Ramos (cell line): Measurements from ENCODE around the gene NR1I3.

Source experiments
- in situ Hi-C: fragments of 300-500 bp; cut with MboI; formaldehyde crosslinking; loops from one replicate; pipeline ENCODE4 v1.14.3; 2022; ENCODE audit warnings: low sequenced_read_pairs; ENCODE audit not compliant: unreplicated experiment

The NR1I3 gene

DNA sequence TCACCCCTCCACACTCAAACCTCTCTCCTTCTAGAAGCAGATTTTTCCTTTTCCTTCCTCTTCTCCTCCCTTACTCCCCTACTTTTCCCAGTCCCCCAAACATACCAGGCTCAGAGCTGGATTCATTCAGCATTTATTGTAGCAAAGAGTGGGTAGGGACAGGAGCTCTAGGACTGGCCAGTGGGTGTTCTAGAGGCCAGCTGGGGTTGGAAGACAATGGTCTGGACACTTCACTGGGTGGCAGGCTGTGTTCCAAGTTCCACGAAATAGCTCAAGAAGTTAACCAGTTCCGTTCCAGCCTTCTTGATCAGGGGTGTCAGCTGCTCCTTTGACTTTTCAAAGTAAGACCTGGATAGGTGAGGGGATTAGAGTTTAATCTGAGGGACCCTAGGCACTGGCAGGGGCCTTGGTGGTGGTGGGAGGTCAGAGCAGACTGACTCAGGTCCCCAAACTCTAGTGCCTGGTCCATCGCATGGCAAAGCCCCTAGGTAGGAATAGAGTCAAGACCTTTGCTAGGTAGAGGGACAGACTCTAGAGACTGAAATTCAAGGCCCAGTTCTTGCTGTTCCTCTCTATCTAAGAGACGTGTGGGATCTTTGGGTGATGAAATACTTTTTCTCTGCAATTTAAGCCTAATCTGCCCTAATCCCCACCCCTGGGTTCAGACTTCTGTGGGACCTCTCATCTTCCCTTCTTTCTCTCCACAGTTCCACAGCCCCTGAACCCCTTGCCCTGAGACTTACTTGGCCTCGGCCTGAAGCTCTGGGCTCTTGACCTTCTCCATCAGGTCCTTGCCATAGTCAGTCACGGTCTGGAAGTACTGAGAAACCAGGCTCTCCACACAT lies 15.6 kb downstream of the NR1I3 start:
- in situ Hi-C loops = loop anchor here (10.0 to 25.0 kb wide), 2 partner anchors 162 to 490 kb away; partner anchors contain the start of genes FCRLA and FCRLB

DNA sequence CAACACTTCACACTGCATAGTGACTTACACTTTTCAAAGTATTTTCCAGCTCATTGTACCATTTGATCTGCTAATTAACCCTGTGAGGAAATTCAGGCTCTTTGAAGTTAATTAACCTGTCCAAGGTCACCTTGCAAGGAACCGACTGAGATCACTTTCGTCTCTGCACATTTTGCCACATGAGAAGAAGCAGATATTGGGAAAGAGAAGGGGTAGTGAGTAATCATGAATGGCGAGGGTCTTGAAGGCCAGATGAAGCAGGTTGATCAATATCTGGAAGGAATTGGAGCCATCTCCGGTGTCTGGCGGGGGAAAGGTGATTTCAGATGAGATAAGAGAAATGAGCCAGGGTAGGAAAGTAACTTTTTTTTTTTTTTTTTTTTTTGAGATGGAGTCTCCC lies 18.0 kb downstream of the NR1I3 start:
- in situ Hi-C loops = loop anchor here (10.0 to 25.0 kb wide), 2 partner anchors 165 to 492 kb away; partner anchors contain the start of genes FCRLA and FCRLB

- in situ Hi-C loops = loop anchor here (25.0 kb wide), 1 partner anchor 493 kb away; the partner anchor contains the start of genes FCRLA and FCRLB
Measured at GRCh38 chr1:161219078-161219892, 18.7 kb downstream of the NR1I3 start.

GRCh38 chr1:161218301-161219077 lies 19.5 kb downstream of the NR1I3 start:
- in situ Hi-C loops = loop anchor here (25.0 kb wide), 1 partner anchor 494 kb away; the partner anchor contains the start of genes FCRLA and FCRLB

DNA sequence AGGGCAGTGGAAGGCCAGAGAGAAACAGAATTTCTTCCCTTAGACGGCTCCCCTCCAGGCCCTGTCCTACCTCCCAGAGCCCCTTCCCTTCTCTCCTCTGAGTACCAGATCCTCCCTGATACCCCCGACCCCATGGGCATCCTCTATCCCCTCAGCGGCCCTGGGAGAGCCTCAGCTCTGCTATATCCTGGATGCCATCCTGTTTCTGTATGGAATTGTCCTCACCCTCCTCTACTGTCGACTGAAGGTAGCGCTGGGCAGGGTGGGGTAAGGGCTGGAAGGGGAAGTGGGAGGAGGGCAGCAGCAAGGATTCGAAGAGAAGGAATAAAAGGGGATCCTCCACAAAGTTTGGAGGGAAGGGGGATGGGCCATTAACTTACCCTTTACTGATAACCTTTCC lies 20.2 kb downstream of the NR1I3 start:
- in situ Hi-C loops = loop anchor here (25.0 kb wide), 1 partner anchor 494 kb away; the partner anchor contains the start of genes FCRLA and FCRLB

- in situ Hi-C loops = loop anchor here (25.0 kb wide), 1 partner anchor 495 kb away; the partner anchor contains the start of genes FCRLA and FCRLB
Measured at GRCh38 chr1:161216945-161217712, 20.9 kb downstream of the NR1I3 start.

DNA sequence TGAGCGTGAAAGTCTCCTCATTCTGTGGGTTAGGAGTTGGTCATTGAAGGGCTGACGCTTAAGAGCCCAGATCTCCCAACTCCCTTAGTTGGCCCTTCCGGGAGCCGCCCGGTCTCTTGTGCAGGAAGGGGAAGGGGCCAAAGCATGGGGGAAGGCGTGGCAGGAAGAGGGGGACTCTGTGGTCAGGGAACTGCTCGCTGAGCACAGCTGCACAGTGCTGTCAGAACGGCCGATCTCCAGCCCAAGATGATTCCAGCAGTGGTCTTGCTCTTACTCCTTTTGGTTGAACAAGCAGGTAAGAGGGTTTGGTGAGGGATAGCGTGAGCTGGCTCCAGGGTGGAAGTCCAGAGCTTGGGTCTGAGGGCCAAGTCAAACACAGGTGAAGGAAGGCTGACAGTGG lies 22.9 kb downstream of the NR1I3 start, which contains the start of gene FCER1G:
TSS of gene FCER1G (plus strand) at position 220 of the 400 bp plus-strand sequence. CDS start at position 247, 27 bp downstream.
- in situ Hi-C loops = loop anchor here (25.0 kb wide), 1 partner anchor 497 kb away; the partner anchor contains the start of genes FCRLA and FCRLB

DNA sequence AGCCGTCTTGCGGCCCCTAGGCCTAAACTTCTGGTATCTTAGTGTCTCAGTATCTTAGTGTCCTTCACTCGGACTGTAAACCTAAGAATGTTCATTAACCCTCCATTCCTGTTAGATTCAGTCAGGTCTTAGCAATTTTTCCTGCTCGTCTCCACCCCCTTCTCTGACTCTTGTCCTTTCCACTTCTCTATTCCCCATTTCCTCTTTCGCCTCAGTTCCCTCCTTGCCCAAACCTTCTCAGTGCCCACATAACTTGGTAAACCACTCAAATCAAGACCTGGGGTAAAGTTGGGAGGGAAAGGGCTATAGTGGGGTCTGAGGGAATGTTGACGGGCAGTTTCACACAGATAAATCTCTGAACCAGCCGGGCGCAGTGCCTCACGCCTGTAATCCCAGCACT lies 23.6 kb downstream of the NR1I3 start:
- in situ Hi-C loops = loop anchor here (25.0 kb wide), 1 partner anchor 498 kb away; the partner anchor contains the start of genes FCRLA and FCRLB

- in situ Hi-C loops = loop anchor here (25.0 kb wide), 1 partner anchor 502 kb away; the partner anchor contains the start of genes FCRLA and FCRLB
Measured at GRCh38 chr1:161209790-161210409, 28.1 kb downstream of the NR1I3 start.

- in situ Hi-C loops = loop anchor here (25.0 kb wide), 1 partner anchor 505 kb away; the partner anchor contains the start of genes FCRLA and FCRLB
Measured at GRCh38 chr1:161207173-161207572, 30.8 kb downstream of the NR1I3 start.

DNA sequence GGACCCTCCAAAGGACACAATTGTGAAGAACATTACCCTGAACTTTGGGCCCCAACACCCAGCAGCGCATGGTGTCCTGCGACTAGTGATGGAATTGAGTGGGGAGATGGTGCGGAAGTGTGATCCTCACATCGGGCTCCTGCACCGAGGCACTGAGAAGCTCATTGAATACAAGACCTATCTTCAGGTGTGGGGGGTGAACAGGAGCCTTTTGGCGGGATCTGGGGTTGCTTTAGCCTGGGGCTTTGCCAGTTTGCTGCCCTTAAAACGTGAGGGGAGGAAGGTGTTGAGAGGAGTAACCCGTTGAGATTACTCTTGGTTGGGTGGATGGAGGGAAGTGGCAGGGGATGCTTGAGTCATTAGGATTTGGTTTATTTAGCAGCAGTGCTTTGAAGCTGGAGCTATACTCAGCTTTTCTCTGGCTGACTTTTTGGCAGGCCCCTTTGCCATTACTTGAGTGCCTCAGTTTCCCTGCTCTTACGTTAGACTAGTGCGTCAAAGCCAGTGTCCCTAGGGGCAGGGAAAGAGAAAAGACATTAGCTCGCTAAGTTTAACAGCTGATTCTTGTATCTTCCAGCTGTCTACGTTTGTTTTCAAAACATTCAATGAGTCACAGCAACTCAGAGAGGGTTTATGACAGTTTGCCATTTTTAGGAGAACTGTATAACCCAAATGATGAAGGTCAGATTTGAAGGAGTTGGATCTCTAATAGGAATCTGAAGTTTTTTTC lies 31.4 kb downstream of the NR1I3 start:
- in situ Hi-C loops = loop anchor here (25.0 kb wide), 1 partner anchor 506 kb away; the partner anchor contains the start of genes FCRLA and FCRLB

GRCh38 chr1:161201836-161202712 lies 35.9 kb downstream of the NR1I3 start, which contains the start of gene NDUFS2:
Gene NDUFS2, plus strand, starts transcription at chr1:161202367. Its CDS starts 19 bp downstream, at chr1:161202386.
- in situ Hi-C loops = loop anchor here (25.0 kb wide), 1 partner anchor 510 kb away; the partner anchor contains the start of genes FCRLA and FCRLB

DNA sequence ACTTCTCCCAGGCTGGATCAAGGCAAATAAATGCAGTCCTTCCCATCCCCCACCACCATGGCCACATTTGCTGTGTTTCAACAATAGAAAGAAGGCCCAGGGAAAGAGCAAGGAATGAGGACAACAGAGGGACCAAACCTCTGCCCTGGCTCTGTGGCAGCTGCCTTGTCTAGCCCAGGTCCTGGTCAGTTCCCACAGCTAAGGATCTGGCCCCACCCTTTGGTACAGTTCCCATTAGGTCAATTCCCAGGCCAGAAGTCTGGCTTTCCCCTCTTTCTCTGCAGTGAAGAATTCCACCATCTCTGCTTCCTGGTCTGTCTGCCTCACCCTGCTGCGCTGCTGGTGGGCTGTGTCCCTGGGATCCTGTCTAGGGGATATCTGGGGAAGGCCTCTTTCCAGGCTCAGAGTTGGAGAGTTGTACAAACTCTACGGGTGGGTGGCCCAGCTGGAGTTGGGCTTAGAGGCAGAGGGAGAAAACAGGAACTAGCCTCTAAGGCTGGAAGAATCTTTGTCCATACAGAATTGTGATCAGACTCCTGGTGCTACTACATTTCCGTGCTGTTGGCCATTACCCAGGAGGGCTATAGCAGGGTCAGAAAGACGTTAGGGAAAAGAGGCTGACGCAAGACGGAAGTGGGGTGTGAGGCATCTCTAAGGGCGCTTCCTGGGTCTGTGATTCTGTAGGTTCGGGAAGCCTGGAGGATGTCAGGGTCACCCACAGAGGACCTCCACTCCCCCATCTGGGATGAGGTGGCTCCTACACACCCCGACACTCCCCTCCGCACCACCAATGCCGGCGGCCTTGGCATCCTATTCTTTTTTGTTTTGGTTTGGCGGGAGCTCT lies 36.8 kb downstream of the NR1I3 start:
- in situ Hi-C loops = loop anchor here (25.0 kb wide), 1 partner anchor 511 kb away; the partner anchor contains the start of genes FCRLA and FCRLB

DNA sequence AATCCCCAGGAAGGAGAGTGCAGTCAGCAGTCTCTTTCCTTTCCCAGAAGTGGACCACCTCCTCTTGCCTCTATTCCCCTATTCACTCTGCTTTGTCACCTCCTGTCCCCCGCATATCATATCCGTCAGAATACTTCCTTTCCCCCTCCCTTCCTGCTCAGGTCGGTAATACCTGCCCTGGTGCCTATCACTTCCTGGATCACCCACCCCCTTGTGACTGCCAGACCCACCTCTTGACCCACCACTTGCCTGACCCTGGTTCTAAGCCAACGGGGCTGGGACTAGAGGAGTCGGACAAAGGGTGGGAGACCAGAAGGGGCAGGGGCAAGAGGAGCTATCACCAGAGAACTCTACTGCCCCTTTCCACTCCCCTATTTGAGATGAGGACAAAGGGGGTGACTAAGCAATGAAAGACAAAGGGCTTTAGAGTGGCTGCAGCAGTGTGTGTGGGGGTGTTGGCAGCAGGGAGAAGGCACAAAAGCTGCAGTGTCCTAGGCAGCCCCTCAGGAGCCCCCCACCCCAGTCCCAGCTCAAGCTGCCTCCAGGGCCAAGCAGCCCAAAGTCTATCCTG lies 37.5 kb downstream of the NR1I3 start:
- in situ Hi-C loops = loop anchor here (25.0 kb wide), 1 partner anchor 512 kb away; the partner anchor contains the start of genes FCRLA and FCRLB
